Hematopoietic multipotent progenitor cell treated with erythropoietin and hydrocortisone succinate and interleukin-3 and kit ligand, for 15 days (in vitro differentiated cells): ENCODE measurements around the gene LUZP2.

Experiments
- DNase-seq: peaks from one replicate; pipeline ENCODE4 v3.0.0-alpha.2; 2015; ENCODE audit warnings: low spot score

Gene LUZP2

DNA sequence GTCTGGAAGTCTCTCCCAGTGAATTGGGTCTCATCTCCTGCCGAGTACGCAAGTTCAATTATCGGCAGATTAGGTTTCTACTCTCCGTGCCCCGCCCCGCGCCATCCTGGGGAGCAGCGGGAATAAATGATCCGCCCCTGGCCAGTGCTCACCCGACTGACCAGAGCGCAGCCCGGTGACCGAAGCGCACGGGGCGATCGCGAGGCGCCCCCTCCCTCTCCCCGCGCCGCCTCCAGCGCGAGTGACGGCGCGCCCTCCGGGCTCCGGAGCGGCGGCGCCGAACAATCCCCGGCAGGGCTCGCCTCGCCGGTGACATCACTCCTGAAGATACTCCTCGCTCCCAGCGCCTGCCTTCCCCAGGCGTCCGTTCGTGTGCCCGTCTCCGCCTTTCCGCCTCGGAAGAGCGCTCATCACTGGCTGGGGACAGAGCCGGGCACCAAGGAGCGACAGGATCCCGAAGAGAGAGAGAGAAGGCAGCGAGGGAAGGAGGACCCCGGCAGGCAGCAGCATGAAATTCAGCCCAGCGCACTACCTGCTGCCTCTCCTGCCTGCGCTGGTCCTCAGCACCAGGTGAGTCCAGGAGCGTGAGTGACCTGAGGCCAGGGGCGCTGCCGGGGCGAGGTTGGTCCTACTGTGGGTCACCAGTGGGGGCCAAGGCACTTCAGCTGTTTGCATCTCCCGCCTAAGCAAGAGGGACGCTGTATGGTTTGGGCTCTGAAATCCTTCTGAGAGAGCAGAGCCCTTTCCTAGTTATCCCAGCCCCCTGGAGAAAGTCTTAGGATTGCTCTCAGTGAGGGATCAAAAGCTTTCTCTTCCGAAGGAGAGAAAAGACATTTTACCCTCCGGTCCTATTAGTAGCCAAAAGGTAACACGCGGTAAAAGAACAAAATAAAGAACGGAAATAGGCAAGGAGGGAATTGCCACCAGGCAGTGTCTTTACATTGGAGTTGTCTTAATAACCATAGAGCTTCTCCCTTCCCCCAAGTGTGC is at the start of gene LUZP2:
TSS of gene LUZP2 (plus strand) at position 318 of the 990 bp plus-strand sequence.
- DNase-seq, result no peak

DNA sequence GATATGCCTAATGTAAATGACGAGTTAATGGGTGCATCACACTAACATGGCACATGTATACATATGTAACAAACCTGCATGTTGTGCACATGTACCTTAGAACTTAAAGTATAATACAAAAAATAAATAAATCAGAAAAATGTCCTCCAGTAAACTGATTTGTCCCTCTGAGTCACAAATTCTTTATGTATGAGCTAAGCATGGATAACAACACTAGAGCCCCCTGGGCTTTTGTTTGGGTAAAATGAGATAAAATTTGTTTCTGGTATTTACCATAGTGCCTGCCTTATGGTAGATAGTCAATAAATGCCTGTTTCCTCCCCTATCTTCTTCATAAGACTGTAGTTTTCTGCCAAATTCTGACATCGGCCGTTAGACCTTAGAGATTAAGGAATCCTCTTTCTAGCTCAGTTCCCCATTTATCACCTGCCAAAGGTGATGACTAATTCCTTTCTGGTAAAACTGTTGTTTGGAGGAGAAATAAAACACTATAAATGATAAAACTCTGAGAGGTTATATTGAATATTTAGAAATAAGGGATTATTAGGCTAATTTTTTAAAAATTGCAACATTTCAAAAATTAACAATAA is 43.6 kb upstream of the LUZP2 start:
- no peak for DNase-seq

DNA sequence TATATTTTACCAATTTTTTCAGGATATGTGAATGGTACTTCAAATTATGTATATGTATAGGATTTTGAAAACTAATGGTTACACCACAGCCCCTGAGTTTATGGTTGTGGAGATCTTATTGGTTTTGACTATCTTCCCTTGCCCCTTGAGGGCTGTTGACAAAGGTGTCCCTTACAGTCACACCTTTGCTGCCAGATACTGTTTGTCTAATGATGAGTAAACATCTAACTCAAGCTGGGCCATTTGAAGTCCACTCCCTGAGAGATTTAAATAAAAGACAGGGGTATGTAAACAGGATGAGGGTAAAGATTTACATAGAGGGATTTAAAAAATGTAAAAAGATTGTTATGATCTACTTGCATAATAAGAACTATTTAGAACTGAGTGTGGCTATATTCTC is 38.9 kb upstream of the LUZP2 start:
- no peak for DNase-seq

DNA sequence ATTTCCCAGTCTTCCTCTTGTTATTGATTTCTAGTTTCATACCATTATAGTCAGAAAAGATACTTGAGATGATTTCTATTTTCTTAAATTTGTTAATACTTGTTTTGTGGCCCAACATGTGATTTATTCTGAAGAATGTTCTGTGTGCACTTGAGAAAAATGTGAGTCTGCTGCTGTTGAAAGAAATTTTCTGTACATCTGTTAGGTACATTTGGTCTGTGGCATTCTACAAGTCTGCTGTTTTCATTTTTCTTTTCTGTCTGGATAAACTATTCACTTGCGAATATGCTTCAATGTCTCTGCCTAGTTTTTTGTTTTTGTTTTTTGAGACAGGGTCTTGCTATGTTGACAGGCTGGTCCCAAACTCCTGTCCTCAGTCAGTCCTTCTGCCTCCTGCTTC is 26.4 kb upstream of the LUZP2 start:
- no peak for DNase-seq

DNA sequence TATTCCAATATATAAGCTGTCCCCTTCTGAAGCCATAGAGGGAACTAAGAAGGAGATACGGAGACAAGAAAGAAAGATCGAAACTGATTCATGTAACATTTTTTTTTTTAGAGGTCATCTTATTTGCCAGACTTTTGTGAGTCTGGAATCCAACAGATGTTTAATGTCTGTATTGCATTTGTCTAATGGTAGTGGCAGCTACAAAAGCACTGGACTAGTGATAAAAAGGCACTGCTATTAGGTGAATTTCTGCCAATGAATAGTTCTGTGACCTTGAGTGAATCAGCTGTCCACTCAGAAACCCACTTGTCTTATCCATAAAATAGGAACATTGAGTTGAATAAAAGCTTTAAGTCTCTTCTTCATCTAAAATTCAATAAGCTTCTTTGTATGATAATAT is 25.8 kb upstream of the LUZP2 start:
- DNase-seq, result no peak

DNA sequence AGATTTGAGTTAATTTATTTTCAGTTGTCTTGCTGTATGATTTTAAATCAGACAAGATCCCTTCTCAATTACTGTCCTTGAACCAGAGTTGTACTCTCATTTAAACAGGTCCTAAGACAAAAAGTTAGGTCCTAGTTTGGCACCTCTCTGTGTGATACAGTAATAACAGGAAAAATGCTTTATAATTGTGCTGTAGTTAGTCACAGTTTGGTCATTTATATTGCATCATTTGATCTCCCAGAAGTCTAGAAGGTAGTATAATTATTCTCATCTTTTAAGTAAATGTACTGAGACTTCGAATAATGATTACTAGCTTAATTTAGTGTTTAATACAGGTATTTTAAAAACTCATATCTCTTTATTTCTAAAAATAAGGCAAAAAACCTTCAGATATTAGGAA is 18.1 kb upstream of the LUZP2 start:
- no peak for DNase-seq

DNA sequence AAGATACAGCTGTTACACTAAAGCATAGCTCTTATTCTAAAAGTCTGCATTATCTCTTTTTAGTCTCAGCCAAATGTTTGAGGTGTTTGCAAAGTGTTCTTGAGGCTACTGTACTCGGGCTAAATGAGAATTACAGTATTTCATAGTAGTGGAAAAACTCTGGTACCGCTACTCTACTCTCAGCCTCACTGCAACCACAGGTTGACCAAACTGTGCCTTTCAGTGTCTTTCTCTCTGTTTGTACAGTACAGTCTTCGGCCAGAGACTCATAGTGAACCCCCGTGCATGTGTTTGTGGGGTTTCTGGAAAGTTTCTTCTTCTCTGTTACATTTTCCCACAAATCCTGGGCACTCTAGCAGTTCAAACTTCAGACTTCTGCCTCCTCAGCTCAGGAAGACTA is 7.4 kb upstream of the LUZP2 start:
- DNase-seq, result no peak

DNA sequence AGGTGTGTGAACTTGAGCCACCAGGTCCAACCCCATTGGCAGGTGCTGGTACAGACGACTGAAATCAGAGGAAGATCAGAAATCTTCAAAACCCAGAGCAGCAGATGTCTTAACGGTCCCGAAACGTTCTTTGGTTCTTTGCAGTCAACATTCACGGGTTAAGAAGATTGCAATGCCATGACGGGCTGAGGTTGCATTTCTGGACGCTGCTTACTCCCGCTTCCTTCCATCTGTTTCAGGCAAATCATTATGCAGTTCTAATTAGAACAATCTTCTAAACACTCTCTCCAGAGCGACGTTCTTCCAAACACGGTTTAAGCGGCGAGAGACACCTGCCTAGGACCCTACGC is 492 bp upstream of the LUZP2 start:
- no peak for DNase-seq

DNA sequence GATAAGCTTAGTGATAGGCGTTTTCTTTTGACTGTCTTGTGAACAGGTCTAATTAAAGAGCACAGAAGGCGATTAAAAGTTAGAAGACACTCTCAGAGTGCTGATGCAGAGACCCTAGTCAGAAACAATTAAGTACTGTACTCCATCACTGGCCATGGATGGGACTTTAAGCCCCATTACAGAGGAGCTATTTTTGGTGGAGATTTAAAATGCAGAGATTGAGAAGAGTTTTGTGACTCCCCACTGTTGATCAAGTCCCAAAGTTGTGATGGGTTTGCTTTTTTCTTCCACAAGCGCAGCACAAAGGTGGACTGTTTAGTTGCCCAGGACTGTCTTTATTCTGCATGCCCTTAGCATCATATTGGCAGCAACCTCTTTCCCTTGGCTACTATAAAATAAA is 978 bp downstream of the LUZP2 start:
- no peak for DNase-seq

DNA sequence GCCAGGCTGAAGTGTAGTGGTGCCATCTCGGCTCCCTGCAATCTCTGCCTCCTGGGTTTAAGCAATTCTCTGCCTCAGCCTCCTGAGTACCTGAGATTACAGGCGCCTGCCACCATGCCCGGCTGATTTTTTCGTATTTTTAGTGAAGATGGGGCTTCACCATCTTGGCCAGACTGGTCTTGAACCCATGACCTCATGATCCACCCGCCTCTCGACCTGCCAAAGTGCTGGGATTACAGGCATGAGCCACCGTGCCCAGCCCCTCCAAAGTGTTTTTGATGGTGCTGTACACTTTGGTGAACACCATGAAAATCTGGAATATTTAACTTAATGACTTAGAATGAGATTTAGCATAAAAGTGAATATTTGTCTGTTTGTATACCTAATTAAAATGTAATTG is 5.6 kb downstream of the LUZP2 start:
- DNase-seq, result no peak

DNA sequence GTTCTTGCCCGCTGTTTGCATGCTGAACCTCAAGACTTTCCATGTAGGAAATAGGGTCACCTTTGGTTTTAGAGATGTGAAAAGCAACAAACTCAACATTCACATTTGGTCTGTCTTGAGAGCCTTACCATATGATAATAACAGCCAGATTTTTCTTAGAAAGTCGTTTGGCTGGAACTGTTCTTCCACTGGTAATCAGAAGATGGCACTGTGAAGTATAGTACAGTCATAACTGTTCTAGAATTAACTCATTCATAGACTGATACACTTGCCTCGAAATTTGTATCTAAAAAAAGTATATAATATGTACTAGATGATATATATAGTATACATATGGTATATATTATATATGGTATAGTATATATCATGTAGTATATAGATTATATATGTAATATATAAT is 12.3 kb downstream of the LUZP2 start:
- DNase-seq, result no peak

DNA sequence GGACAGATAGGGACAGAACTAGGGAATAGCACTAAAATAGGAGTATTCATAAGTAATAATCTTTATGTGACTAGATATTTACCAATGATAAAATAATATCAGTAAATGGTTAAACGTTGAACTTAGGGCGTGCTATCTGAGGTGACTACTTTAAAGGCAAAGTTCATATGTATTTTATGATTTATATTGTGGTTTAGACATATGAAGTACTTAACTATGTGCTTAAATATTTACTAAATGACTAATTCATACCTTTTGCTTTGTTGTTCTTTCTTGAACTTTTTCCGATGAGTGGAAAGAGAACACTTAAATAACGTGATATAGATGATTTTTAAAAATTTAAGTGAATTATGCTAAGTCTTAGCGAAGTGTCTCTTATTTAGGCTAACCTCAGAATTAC is 14.7 kb downstream of the LUZP2 start:
- no peak for DNase-seq

DNA sequence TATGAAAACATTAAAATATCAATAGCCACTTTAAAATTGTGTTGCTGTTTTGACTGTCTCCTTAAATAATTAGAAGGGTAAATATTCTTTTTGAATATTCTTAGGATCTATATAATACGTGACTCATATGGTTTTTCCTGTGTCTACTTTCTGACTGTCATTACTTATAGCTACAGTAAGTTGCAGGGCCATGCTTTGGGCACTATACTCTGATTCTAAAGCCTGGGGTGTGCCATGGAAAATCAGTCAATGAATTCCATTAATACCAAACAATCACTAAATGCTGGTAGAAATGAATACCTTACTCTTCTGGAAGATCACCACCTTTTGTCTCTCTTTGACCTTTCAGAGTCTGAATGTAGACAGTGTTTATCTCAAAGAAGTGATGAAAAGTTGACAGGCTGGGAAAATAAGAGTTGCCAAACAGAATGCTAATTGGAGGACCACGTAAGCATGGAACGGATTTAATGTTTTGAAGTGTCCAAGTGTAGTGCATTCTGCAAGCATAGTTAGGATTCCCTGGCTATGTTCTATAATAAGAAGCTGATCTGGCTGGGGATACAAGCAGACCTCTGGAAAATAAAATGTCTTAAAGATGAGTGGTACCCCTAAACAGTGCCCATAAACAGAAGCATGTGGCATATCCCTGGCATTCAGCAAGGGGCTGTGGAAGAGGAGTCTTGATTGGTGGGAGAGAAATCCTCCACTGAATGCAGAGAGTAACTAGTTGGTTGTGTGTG is 16.8 kb downstream of the LUZP2 start:
- no peak for DNase-seq

DNA sequence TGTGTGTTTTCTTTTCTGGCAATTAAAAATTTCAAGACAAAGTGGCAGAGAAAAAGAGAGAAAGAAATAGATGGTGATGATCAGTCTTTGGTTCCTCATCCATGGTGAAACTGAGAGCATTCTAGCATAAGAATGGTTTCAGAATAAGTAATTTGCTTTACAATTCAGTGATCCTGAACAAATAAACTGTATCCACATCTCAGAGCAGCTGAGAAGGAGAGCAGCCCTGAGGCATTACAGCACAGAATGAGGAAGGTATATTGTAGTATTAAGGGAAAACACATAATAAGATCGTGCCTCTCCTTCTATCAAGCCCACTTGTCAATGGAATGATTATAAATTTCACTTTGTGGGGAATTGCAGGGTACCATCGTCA is 17.4 kb downstream of the LUZP2 start:
- DNase-seq, result no peak

DNA sequence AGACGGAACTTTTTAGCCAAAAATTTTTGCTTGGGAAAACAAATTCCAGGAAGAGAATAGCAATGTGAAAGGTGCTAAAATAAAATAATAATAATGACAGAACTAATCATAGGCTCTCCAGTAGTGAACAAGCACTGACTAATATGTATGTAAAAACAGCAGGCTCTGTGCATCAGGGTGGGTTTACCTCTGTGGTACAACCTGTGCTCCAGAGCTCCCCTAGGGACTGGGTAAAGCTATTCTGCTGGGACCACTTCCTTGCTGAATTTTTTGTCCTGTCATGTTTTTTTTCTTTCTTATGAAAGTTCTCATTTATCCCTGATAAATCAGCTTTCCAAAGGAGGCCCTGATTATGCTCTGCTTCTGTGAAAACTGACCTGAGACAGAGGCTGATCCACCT is 18.8 kb downstream of the LUZP2 start:
- DNase-seq, result no peak

DNA sequence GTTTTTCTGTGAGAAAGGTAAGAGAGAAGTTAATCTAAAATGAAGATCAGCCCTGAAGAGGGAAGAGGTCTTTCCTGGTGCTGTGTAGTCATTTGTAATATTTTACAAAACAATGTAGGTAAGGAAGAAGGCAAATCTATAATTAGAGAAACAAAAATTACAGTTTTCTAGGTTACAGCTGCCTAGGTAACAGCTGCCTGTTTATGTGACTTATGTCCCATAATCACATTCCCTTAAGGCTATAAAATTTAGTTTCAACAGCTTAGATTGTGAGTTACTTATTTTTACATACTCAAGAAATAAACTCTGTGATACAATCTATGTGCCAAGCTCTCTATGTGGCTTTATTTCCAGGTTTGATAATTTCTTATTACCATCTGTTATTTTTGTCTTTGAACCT is 19.8 kb downstream of the LUZP2 start:
- no peak for DNase-seq

DNA sequence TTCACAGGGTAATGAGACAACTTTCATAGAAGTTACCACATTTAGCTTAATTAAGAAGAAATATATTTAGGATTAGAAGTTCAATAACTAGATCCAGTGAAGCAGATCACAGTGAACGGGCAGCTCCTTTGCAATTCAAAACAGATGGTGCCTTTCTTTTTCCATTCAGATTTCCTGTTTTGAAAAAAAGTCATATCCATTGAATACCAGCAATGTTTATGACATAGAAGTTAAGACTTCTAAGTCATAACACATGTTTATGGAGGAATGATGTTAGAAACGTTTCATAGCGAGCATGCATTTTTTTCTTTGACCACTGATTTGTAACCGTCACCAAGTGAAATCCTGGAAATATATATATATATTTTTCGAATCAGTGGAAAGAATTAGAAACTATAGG is 24.7 kb downstream of the LUZP2 start:
- no peak for DNase-seq

DNA sequence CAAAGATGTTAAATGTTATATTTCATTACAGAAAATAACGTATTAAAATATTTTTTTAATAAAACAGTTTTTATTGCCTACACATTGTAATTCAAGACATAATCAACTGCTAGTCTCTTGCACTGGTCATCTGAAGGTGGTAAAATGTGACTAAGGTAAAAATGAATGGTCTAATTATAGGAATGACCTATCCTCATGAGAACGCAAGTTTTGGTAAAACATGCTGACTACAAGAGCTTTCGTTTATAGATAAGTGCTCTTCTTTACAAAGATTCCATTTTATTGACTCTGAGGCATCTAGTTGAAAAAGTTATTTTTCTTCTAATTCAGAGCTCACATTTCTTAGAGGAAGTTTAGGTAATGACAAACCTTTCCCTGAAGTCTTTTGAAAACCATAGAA is 27.3 kb downstream of the LUZP2 start:
- DNase-seq, result no peak

DNA sequence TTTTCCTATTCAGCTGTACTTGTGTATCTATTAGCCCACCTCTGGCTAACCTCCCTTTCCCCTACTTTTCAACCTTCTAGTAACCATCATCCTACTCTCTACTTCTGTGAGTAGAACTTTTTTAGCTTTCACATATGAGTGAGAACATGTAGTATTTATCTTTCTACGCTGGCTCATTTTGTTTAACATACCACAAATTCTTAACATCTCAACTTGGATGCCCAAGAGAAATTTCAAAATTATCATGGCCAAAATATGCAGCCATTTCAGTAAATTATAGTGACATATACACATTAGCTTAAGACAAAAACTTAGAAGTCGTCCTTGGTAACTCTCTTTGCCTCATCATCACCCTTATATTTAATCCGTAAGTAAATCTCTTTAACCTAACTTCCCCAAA is 34.7 kb downstream of the LUZP2 start:
- no peak for DNase-seq

DNA sequence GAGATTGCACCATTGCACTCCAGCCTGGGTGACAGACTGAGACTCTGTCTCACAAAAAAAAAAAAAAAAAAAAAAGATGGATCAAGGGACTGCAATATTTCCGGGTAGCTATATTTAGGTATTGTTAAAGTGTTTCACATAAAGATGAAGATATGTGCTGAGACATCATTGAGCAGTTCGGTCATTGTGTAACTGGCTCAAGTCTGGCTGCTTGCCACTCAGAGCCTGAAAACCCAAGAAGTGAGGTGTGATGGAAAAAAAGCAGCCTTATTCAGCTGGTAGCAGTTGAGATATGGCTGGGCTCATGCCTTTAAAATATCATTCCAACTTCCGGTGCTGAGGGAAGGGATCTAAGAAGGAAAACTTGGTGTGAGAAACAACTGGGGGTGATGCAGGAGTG is 46.9 kb downstream of the LUZP2 start:
- DNase-seq, result no peak

DNA sequence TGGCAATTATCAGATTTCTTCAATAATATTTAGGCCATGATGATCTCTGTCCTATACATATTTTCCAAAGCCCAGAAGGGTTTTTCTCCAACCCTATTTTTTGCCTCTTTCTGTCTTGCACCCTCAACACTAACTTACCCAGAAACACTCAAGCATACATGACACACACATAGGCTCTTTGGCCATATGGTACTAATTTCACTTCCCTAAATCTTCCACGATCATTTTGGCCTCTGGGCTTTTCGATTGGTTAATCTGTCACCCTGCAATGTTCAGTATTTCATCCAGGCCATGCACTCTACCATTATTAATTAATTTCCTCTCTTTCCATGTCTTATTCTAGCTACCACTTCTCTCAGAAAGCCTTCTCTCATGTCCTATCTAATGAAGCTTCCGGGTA is 59.8 kb downstream of the LUZP2 start:
- no peak for DNase-seq

DNA sequence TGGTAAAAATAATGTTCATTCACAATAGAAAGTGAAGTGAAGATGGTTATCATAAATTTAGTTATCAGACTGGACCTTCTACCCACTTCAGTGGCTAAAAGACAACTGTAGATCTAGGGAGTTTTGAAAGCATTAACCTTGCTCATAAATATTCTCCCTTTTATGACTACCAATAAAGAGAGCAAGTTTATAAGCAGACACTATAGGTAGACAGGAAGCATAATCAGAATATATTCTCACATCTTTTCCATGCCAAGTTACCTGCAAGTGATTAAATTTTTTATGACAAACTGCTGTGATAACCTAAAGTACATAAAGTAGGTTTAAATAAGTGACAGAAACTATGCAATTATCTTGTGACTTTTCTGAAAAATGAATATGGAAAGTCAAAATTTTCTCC is 62.5 kb downstream of the LUZP2 start:
- DNase-seq, result no peak

DNA sequence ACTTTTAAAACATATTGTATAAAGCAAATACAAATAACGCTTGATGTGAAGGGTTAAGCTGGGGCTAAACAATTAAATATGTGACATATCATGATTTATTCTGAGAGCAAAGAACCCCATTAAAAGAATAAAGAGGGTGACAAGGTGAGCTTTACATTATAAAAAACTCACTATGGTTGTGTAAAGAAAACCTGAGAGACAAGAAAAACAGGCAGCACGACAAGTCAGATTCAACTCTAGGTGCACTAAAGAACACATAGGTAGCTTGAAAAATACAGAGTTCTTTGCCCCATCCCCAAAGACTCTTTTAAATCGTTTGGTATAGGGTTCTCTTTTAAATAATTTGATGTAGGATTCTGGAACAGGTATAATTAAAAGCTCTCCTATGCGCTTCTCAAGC is 63.5 kb downstream of the LUZP2 start:
- no peak for DNase-seq
